SK-N-MC (cell line): ENCODE measurements around the gene CLCN7.

Experiments used
- DNase-seq: peaks from one replicate; pipeline ENCODE4 v3.0.0-alpha.2; 2011; ENCODE audit warnings: low read depth, low spot score
- H3K27ac ChIP-seq: fragments of 200-600 bp; sonication (generic); 2 replicates; pipeline ENCODE4 v1.5.1; 2016; ENCODE audit warnings: mixed run types
- H3K36me3 ChIP-seq: fragments of 200-600 bp; sonication (generic); 2 replicates; pipeline ENCODE4 v1.6.1; 2017; ENCODE audit warnings: antibody characterized with exemption, low read length, mixed read lengths; ENCODE audit not compliant: insufficient read depth
- H3K4me3 ChIP-seq: fragments of 200-600 bp; sonication (generic); 2 replicates; pipeline ENCODE4 v1.5.1; 2016
- H3K9ac ChIP-seq: fragments of 200-600 bp; sonication (generic); 2 replicates; pipeline ENCODE4 v1.8.0; 2017; ENCODE audit warnings: mixed run types, mixed read lengths; ENCODE audit not compliant: insufficient read length
- H3K9me3 ChIP-seq: fragments of 200-600 bp; sonication (generic); 2 replicates; pipeline ENCODE4 v1.6.1; 2017; ENCODE audit warnings: low read depth, mild to moderate bottlenecking, antibody characterized with exemption, low read length, moderate library complexity, mixed read lengths
- EZH2 ChIP-seq: fragments of 200-600 bp; sonication (generic); IDR thresholded peaks from one replicate; pipeline ENCODE4 v1.6.1; 2017; ENCODE audit warnings: antibody characterized with exemption
- FOXP2 ChIP-seq: optimal IDR thresholded peaks from 2 replicates; pipeline ENCODE3; 2011; ENCODE audit warnings: mild to moderate bottlenecking, moderate library complexity; ENCODE audit not compliant: insufficient read depth; ENCODE audit errors: extremely low read length, control extremely low read depth
- POLR2AphosphoS5 ChIP-seq: IDR thresholded peaks from 2 replicates; pipeline ENCODE4 v1.6.1; 2012; ENCODE audit warnings: mild to moderate bottlenecking, low read depth, low read length, borderline replicate concordance

CLCN7 gene

GRCh38 chr16:1435921-1436697 is 38.7 kb downstream of the CLCN7 start:
- DNase-seq: no peak
- Histone ChIP-seq H3K36me3 (no peaks in the 10 kb centered on the region), H3K27ac (no peak overlapping the region), H3K9ac (no peak overlapping the region), H3K9me3 (no peaks in the 10 kb centered on the region), H3K4me3 (no peak overlapping the region)
- no peak for TF ChIP-seq EZH2
- no peak for TF ChIP-seq POLR2AphosphoS5
- TF ChIP-seq FOXP2: no peak

DNA sequence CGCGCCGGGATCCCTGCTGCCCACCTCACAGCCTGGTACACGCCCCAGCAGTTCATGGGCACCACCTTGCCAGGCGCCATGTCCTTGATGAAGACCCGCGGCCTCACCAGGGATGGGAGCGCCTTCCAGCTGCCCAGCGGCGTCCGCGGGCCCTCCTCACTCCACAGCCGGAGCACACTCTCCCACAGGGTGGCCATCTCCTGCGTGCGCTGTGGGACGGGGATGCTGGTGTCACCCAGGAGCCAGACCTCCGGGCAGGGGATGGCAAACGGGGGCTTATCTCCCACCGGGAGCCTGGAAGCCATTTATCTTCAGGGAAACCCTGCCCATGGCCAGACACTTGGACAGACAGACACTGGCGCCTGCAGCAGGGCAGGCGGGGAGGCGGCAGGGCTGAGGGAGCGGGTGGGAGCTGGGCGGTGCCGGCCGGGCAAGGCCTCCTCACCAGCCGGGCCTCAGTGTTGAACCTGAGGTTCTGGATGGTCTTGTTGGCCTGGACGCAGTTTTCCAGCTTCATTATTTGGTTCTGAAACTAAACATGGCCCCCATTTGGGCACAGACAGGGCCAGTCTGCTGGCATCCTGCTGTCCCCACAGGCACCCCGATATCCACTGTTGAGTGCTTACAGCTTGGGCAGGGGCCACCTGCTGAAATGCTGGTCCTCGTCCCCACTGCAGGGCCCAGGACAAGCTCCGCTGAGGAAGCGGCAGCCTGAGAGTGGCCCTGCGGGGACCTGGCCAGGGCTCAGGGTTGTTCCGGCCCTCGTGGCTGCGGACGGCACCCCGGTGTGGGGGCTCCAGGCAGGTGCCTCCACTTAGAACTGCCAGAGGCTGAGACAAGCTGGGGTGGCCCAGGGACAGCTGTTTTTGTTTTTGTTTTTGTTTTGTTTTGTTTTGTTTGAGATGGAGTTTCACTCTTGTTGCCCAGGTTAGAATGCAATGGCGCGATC is 39.9 kb downstream of the CLCN7 start:
- Histone ChIP-seq H3K36me3 (no peaks in the 10 kb centered on the region), H3K9ac (no peak overlapping the region), H3K27ac (no peak overlapping the region), H3K9me3 (no peaks in the 10 kb centered on the region), H3K4me3 (no peak overlapping the region)
- DNase-seq: no peak
- no peak for TF ChIP-seq EZH2
- TF ChIP-seq POLR2AphosphoS5: no peak
- TF ChIP-seq FOXP2: no peak

DNA sequence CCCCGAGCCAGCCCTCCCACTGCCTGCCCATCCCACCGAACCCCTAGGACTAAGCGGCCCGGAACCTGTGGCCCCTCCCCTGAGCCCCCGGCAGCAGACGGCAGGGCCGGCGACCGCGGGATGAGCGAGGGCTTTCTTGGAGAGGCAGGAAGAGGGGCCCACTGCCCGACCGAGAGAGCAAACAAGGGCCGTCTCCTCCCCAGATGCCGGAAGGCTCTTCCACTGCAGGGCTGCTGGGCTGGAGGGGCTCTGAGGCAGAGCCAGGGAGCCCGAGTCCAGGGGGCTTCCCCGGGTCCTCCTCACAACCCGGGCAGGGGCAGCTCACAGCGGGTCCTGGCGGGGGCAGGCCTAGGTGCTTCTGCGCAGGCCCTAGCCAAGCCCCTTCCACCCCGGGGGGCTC is 41.1 kb downstream of the CLCN7 start:
- TF ChIP-seq FOXP2 (no peak), EZH2 (no peak), POLR2AphosphoS5 (no peak)
- no peaks in the 10 kb centered on the region for H3K36me3 ChIP-seq
- no peak for DNase-seq
- no peaks in the 10 kb centered on the region for H3K9me3 ChIP-seq
- no peak overlapping the region for H3K4me3 ChIP-seq
- H3K9ac ChIP-seq: no peak overlapping the region
- no peak overlapping the region for H3K27ac ChIP-seq

DNA sequence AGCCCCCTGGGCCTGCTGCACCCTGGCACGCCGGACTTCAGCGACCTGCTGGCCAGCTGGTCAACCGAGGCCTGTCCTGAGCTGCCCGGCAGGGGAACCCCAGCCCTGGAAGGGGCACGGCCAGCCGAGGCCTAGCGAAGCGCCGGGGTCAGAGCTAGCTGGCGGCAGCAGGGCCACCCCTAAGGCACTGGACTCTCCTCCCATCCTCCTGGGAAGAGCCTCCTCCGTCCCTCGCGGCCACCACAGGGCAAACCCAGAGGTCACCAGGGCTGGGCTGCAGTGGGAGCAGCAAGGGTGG is 41.6 kb downstream of the CLCN7 start:
- Histone ChIP-seq H3K9me3 (no peaks in the 10 kb centered on the region), H3K9ac (no peak overlapping the region), H3K4me3 (no peak overlapping the region), H3K27ac (no peak overlapping the region), H3K36me3 (no peaks in the 10 kb centered on the region)
- TF ChIP-seq FOXP2: no peak
- no peak for TF ChIP-seq POLR2AphosphoS5
- TF ChIP-seq EZH2: no peak
- no peak for DNase-seq

DNA sequence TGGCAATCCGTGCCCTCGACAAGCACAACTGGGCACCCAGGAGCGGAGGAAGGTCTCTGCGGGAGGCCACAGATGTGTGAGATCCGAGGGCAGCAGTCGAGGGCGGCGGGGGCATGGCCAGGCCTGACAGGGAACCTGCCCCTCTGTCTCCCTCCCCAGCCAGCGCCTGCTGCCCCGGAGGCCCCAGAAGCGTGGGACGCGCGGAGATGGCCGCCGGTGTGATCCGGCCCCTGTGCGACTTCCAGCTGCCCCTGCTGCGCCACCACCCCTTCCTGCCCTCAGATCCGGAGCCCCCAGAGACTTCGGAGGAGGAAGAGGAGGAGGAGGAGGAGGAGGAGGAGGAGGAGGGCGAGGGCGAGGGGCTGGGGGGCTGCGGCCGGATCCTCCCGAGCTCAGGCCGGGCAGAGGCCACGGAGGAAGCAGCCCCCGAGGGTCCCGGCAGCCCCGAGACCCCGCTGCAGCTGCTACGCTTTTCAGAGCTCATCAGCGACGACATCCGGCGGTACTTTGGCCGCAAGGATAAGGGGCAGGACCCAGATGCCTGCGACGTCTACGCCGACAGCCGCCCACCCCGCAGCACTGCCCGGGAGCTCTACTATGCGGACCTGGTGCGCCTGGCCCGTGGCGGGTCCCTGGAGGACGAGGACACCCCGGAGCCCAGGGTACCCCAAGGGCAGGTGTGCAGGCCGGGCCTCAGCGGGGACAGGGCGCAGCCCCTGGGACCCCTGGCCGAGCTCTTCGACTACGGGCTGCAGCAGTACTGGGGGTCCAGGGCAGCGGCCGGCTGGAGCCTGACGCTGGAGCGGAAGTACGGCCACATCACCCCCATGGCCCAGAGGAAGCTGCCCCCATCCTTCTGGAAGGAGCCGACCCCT is 42.2 kb downstream of the CLCN7 start:
- H3K27ac ChIP-seq: no peak overlapping the region
- no peak for DNase-seq
- H3K4me3 ChIP-seq: no peak overlapping the region
- no peaks in the 10 kb centered on the region for H3K9me3 ChIP-seq
- no peak for TF ChIP-seq POLR2AphosphoS5
- TF ChIP-seq FOXP2: no peak
- no peak for TF ChIP-seq EZH2
- H3K36me3 ChIP-seq: no peaks in the 10 kb centered on the region
- no peak overlapping the region for H3K9ac ChIP-seq

GRCh38 chr16:1431497-1432270 is 43.1 kb downstream of the CLCN7 start:
- Histone ChIP-seq H3K36me3 (no peaks in the 10 kb centered on the region), H3K4me3 (no peak overlapping the region)
- TF ChIP-seq POLR2AphosphoS5 (no peak), EZH2 (no peak), FOXP2 (no peak)

DNA sequence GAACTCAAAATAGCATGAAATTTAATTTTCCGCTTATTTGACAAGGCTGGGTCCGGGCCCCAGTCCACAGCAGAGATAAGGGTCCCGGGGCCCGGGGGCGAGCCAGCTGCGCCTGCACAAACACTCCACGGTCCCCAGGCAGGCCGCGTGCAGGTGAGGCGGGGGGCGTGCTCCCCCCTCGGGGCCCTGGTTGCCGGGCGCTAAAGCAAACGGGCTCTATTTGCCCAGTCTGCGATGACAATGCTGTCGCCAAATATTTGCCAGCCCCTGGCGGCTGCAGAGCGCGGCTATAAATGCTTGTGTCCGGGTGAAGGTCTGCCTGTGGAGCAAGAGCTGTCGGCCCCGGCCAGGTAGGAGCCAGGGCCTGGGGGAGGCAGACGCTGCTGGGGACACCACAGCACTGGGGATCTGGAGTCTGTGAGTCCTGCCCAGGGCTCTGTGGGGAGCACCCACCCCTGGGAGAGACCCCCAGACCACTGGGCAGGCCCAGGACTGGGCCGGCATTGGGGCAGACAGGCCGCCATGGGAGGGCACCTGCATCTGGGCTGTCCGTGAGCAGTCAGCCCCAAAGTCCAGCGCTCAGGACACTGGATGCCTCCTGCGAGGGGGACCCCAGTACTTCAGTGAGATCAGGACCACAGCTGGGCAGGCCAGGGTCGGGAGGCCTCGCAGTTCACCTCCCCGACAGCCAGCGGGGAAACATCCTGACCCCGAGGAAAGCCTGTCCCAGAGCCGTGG is 43.9 kb downstream of the CLCN7 start, which contains the start of gene PERCC1:
PERCC1 (plus strand) TSS at position 320 of the 738 bp plus-strand sequence. CDS start 1,516 bp downstream, outside the sequence.
- Histone ChIP-seq H3K27ac (no peak within 1 kb of the TSS), H3K4me3 (no peak within 1 kb of the TSS), H3K9me3 (no peaks in the 10 kb centered on the region), H3K36me3 (no peaks in the 10 kb centered on the region), H3K9ac (no peak within 1 kb of the TSS)
- no peak for DNase-seq
- TF ChIP-seq EZH2: no peak
- no peak for TF ChIP-seq FOXP2
- TF ChIP-seq POLR2AphosphoS5: no peak

More at GRCh38 chr16:1431497-1432270, 43.1 kb downstream of the CLCN7 start:
- H3K9ac ChIP-seq: no peak overlapping the region
- DNase-seq: no peak
- H3K27ac ChIP-seq: no peak overlapping the region
- H3K9me3 ChIP-seq: no peaks in the 10 kb centered on the region
